HCT116 (cell line): ENCODE data around the gene DNAJC10. TPM values are rescaled to one million over a fixed set of nuclear protein-coding genes. Genes with fewer than 3 reads are reported as not detected.
"Not testable (repeated sequence)": the region's sequence is repeated elsewhere in the genome, so short reads cannot be mapped to it uniquely, and the experiment has no call there.

Experiments
- ATAC-seq: fragments of 200-7000 bp; cut with Tn5 transposase; 2 replicates; pipeline ENCODE4 v1.9.1; 2020; ENCODE audit warnings: mild to moderate bottlenecking, moderate library complexity
- BruUV-seq: library from RNA; stranded (reverse); fragments of 400-500 nt; replicated peaks from 2 replicates; lab custom pipeline; 2021; lab: Mats Ljungman, UMichigan
- CTCF ChIA-PET: fragments of 300-600 bp; sonication (Branson Sonifier 250); formaldehyde crosslinking; loops from one replicate; lab custom pipeline; 2021; ENCODE audit warnings: antibody characterized with exemption; lab: Charles Lee
- POLR2A ChIA-PET: fragments of 300-600, 350-600 bp; sonication (Branson Sonifier 250); formaldehyde crosslinking; loops from one replicate; lab custom pipeline; 2021; ENCODE audit warnings: antibody characterized with exemption; lab: Charles Lee
- RAD21 ChIA-PET, 2 experiments: fragments of 300-600 bp; sonication (Branson Sonifier 250); formaldehyde crosslinking; loops; one replicate each; lab custom pipeline; 2023; ENCODE audit warnings: low total read pairs in 2 of 2; ENCODE audit not compliant: uncharacterized antibody in 2 of 2, unreplicated experiment in 2 of 2, low non-redundant PET in 1 of 2; lab: Charles Lee
- DNase-seq: peaks from one replicate; pipeline ENCODE4 v3.0.0-alpha.2; 2010; ENCODE audit warnings: low read depth, low spot score
- H2AFZ ChIP-seq: fragments of 200-600 bp; shearing (Covaris generic), sonication (generic); 2 replicates; pipeline ENCODE4 v1.6.1; 2017; ENCODE audit warnings: low read depth, mixed run types, mixed read lengths, antibody characterized with exemption, low read length; ENCODE audit not compliant: poor library complexity, severe bottlenecking
- H3K27ac ChIP-seq: 2 replicates; pipeline ENCODE4 v1.5.1; 2012; ENCODE audit warnings: low read depth, low read length
- H3K27me3 ChIP-seq: fragments of 200-600 bp; sonication (generic); 2 replicates; pipeline ENCODE4 v1.6.1; 2016; ENCODE audit warnings: mixed run types, low read length, mixed read lengths; ENCODE audit not compliant: insufficient read depth
- H3K36me3 ChIP-seq, 2 experiments: fragments of 200-500 bp in 1 of 2; fragments of 200-600 bp in 1 of 2; sonication (Bioruptor generic) in 1 of 2; sonication (generic) in 1 of 2; 2 replicates each; pipeline versions ENCODE4 v1.5.1 to v1.6.1; 2014 to 2016; ENCODE audit warnings: low read length in 2 of 2, inconsistent platforms in 1 of 2, mixed read lengths in 1 of 2, mixed run types in 1 of 2; ENCODE audit not compliant: insufficient read depth in 2 of 2, control insufficient read depth in 1 of 2
- H3K4me1 ChIP-seq, 2 experiments: fragments of 200-600 bp in 1 of 2; sonication (generic) in 1 of 2; 2 replicates each; pipeline versions ENCODE4 v1.5.1 to v1.6.1; 2012 to 2017; ENCODE audit warnings: low read length in 2 of 2, inconsistent platforms in 1 of 2, mild to moderate bottlenecking in 1 of 2, mixed read lengths in 1 of 2, mixed run types in 1 of 2, moderate library complexity in 1 of 2; ENCODE audit not compliant: insufficient read depth in 2 of 2, control insufficient read depth in 1 of 2
- H3K4me2 ChIP-seq: fragments of 200-600 bp; sonication (generic); 2 replicates; pipeline ENCODE4 v1.6.1; 2017; ENCODE audit warnings: mixed run types, low read length, mixed read lengths
- H3K4me3 ChIP-seq, 2 experiments: fragments of 200-600 bp in 1 of 2; sonication (generic) in 1 of 2; replicated peaks in 1 of 2; 2 replicates each; pipeline ENCODE4 v1.5.1; 2011 to 2016; ENCODE audit warnings: low read length in 2 of 2, control low read depth in 1 of 2, low read depth in 1 of 2, mild to moderate bottlenecking in 1 of 2, mixed read lengths in 1 of 2, mixed run types in 1 of 2
- H3K79me2 ChIP-seq: fragments of 200-600 bp; sonication (generic); 2 replicates; pipeline ENCODE4 v1.6.1; 2017; ENCODE audit warnings: mild to moderate bottlenecking, mixed run types, low read length, moderate library complexity, mixed read lengths; ENCODE audit not compliant: insufficient read depth
- H3K9ac ChIP-seq: fragments of 200-600 bp; sonication (generic); 2 replicates; pipeline ENCODE4 v1.6.1; 2016; ENCODE audit warnings: low read length, mixed read lengths
- H3K9me2 ChIP-seq: fragments of 200-600 bp; sonication (generic), shearing (Covaris generic); 2 replicates; pipeline ENCODE4 v1.6.1; 2017; ENCODE audit warnings: mixed run types, mild to moderate bottlenecking, moderate library complexity; ENCODE audit not compliant: insufficient read depth
- H3K9me3 ChIP-seq, 2 experiments: fragments of 200-500 bp in 1 of 2; fragments of 200-600 bp in 1 of 2; sonication (Bioruptor generic) in 1 of 2; sonication (generic) in 1 of 2; 2 replicates each; pipeline ENCODE4 v1.6.1; 2014 to 2017; ENCODE audit warnings: low read length in 2 of 2, mixed read lengths in 2 of 2, inconsistent platforms in 1 of 2, low read depth in 1 of 2, mild to moderate bottlenecking in 1 of 2, mixed run types in 1 of 2, moderate library complexity in 1 of 2; ENCODE audit not compliant: control insufficient read depth in 1 of 2, insufficient read depth in 1 of 2
- H4K20me1 ChIP-seq: fragments of 200-600 bp; sonication (generic), shearing (Covaris generic); 2 replicates; pipeline ENCODE4 v1.6.1; 2017; ENCODE audit warnings: mixed run types, mild to moderate bottlenecking, moderate library complexity; ENCODE audit not compliant: insufficient read depth
- EGR1 ChIP-seq: IDR thresholded peaks from 2 replicates; pipeline ENCODE4 v1.6.1; 2012; ENCODE audit warnings: low read depth
- EZH2phosphoT487 ChIP-seq: fragments of 200-600 bp; IDR thresholded peaks from 2 replicates; pipeline ENCODE4 v1.6.1; 2018; ENCODE audit warnings: antibody characterized with exemption, borderline replicate concordance
- RAD21 ChIP-seq: IDR thresholded peaks from 2 replicates; pipeline ENCODE4 v1.6.1; 2012; ENCODE audit warnings: low read depth, mild to moderate bottlenecking
- SP1 ChIP-seq: IDR thresholded peaks from 2 replicates; pipeline ENCODE4 v1.6.1; 2012; ENCODE audit warnings: low read depth
- TCF7L2 ChIP-seq: IDR thresholded peaks from 2 replicates; pipeline ENCODE4 v1.7.0; 2011; ENCODE audit warnings: borderline replicate concordance, inconsistent platforms; ENCODE audit not compliant: insufficient read depth, insufficient read length; ENCODE audit errors: extremely low read depth
- YY1 ChIP-seq: IDR thresholded peaks from 2 replicates; pipeline ENCODE4 v1.6.1; 2011; ENCODE audit warnings: low read length, low read depth, moderate library complexity, mild to moderate bottlenecking; ENCODE audit not compliant: insufficient replicate concordance; ENCODE audit errors: extremely low read depth
- ZFX ChIP-seq: fragments of 450-650 bp; IDR thresholded peaks from 2 replicates; pipeline ENCODE4 v1.6.1; 2017
- intact Hi-C: fragments of 100-400 bp; cut with micrococcal nuclease; formaldehyde crosslinking; loops from 2 replicates; pipeline ENCODE4 v1.10.0; 2022
- total RNA-seq: library from RNA; stranded (reverse); gene quantifications from one replicate; pipeline ENCODE4 v1.2.1, GENCODE V29; 2021; ENCODE audit not compliant: unreplicated experiment
- TF ChIP-seq, protein P1 (sequence below): IDR thresholded peaks from 2 replicates; pipeline ENCODE4 v1.6.1; 2011; ENCODE audit warnings: mild to moderate bottlenecking, low read length, moderate library complexity; ENCODE audit not compliant: insufficient replicate concordance; ENCODE audit errors: extremely low read depth
- TF ChIP-seq, protein P2 (sequence below): IDR thresholded peaks from 2 replicates; pipeline ENCODE4 v1.6.1; 2012

DNAJC10 gene
- total RNA-seq, 1 experiment from 2014 or later = 80.4 TPM

DNA sequence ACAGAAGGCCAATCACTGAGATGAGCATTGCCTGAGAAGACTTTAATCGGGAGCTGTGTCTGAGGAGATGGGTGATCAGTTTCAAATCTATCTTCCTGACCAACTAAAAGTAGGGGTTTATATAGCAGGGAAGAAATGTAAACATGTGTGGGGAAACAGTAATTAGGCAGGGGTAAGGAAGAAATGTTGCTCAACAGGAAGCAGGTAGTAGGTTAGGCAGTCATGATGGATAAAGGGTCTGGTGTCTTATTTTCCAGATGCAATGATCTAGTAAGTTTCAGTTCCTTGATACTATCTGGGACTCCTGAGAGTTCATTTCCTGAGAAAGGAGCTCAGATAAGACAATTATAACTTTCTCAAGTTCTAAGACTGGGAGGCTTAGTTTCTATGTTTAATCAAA lies 33.8 kb upstream of the DNAJC10 start:
- CTCF ChIA-PET = interaction anchor here (1.3 kb wide), 1 partner anchor 16 kb away, joined by 3 read pairs; no protein-coding TSS in a partner anchor
- POLR2A ChIA-PET = no interaction called here
- no peak for DNase-seq

DNA sequence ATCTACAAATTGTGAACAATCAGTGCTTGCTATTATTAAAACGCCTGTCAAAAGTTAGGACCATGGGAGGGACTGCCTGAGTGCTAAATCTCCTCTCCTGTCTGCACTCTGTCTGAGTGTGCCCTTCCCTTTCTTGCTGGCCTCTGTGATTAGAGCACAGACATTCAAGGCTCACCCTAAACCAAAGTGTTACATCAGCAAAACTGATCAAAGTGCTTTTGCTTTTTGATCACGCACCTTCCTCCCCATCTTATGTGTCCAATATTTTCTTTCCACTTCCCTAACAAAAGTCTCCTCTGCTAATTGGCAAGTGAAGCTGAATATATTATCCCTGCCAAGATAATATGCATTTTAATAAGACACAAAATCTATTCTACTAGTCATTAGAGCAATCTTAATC lies 30.5 kb upstream of the DNAJC10 start:
- no peaks in the 10 kb centered on the region for H3K27me3 ChIP-seq
- H2AFZ ChIP-seq = no peak overlapping the region
- ChIA-PET CTCF (interaction anchor here (1.5 kb wide), 1 partner anchor 19 kb away, joined by 3 read pairs; no protein-coding TSS in a partner anchor), RAD21 (no interaction called here), POLR2A (no interaction called here)
- intact Hi-C loops = no loop called here
- BruUV-seq = no TSS peak
- H3K4me3 ChIP-seq = no peak overlapping the region
- no peaks in the 10 kb centered on the region for H3K36me3 ChIP-seq
- no peaks in the 10 kb centered on the region for H3K9me3 ChIP-seq
- no peaks in the 10 kb centered on the region for H3K9me2 ChIP-seq
- H3K9ac ChIP-seq = no peak overlapping the region
- H3K4me2 ChIP-seq = no peak overlapping the region
- H3K79me2 ChIP-seq = no peaks in the 10 kb centered on the region
- H3K27ac ChIP-seq = no peak overlapping the region
- ATAC-seq (no peak), DNase-seq (no peak)
- no peaks in the 10 kb centered on the region for H3K4me1 ChIP-seq
- H4K20me1 ChIP-seq = no peaks in the 10 kb centered on the region
- TF ChIP-seq, protein P1, sequence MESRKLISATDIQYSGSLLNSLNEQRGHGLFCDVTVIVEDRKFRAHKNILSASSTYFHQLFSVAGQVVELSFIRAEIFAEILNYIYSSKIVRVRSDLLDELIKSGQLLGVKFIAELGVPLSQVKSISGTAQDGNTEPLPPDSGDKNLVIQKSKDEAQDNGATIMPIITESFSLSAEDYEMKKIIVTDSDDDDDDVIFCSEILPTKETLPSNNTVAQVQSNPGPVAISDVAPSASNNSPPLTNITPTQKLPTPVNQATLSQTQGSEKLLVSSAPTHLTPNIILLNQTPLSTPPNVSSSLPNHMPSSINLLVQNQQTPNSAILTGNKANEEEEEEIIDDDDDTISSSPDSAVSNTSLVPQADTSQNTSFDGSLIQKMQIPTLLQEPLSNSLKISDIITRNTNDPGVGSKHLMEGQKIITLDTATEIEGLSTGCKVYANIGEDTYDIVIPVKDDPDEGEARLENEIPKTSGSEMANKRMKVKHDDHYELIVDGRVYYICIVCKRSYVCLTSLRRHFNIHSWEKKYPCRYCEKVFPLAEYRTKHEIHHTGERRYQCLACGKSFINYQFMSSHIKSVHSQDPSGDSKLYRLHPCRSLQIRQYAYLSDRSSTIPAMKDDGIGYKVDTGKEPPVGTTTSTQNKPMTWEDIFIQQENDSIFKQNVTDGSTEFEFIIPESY = no peak
- no peak for TF ChIP-seq EGR1
- TF ChIP-seq, protein P2, sequence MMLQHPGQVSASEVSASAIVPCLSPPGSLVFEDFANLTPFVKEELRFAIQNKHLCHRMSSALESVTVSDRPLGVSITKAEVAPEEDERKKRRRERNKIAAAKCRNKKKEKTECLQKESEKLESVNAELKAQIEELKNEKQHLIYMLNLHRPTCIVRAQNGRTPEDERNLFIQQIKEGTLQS = no peak
- TF ChIP-seq TCF7L2 = no peak

More for the DNA sequence above, 33.8 kb upstream of the DNAJC10 start:
- TF ChIP-seq ZFX (no peak), SP1 (no peak), EZH2phosphoT487 (no peak), EGR1 (no peak), YY1 (no peak), RAD21 (no peak)
- no peak for ATAC-seq
- Histone ChIP-seq H3K9ac (no peak overlapping the region), H3K9me2 (no peaks in the 10 kb centered on the region), H3K27me3 (no peaks in the 10 kb centered on the region), H4K20me1 (no peaks in the 10 kb centered on the region), H3K36me3 (no peaks in the 10 kb centered on the region), H3K4me3 (no peak overlapping the region), H2AFZ (no peak overlapping the region), H3K27ac (no peak overlapping the region), H3K4me1 (no peaks in the 10 kb centered on the region), H3K4me2 (no peak overlapping the region), H3K9me3 (no peaks in the 10 kb centered on the region), H3K79me2 (no peaks in the 10 kb centered on the region)
- intact Hi-C loops = no loop called here
- RAD21 ChIA-PET = no interaction called here
- no TSS peak for BruUV-seq

DNA sequence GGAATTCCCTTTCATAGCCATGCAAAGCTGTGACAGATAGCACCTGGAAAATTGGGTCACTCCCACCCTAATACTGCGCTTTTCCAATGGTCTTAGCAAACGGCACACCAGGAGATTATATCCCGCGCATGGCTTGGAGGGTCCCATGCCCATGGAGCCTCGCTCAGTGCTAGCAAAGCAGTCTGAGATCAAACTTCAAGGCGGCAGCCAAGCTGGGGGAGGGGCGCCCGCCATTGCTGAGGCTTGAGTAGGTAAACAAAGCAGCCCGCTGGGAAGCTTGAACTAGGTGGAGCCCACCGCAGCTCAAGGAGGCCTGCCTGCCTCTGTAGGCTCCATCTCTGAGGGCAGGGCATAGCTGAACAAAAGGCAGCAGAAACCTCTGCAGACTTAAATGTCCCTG lies 29.3 kb upstream of the DNAJC10 start:
- H3K9ac ChIP-seq, intact Hi-C loops, POLR2A ChIA-PET, H3K9me3 ChIP-seq, H3K4me1 ChIP-seq, CTCF ChIA-PET, DNase-seq, H3K4me3 ChIP-seq, H3K36me3 ChIP-seq, ATAC-seq, H3K27ac ChIP-seq, H3K27me3 ChIP-seq, H3K9me2 ChIP-seq, BruUV-seq, H4K20me1 ChIP-seq, H3K79me2 ChIP-seq, RAD21 ChIA-PET, H2AFZ ChIP-seq, H3K4me2 ChIP-seq: not testable (repeated sequence)
